Measurements from ENCODE around the gene RBM12. TPM values are rescaled to one million over a fixed set of nuclear protein-coding genes. Genes with fewer than 3 reads are reported as not detected.

RBM12 gene
- total RNA-seq, 4 donors from 2014 or later: 9.8 to 23.7 (median 20.7) TPM

DNA sequence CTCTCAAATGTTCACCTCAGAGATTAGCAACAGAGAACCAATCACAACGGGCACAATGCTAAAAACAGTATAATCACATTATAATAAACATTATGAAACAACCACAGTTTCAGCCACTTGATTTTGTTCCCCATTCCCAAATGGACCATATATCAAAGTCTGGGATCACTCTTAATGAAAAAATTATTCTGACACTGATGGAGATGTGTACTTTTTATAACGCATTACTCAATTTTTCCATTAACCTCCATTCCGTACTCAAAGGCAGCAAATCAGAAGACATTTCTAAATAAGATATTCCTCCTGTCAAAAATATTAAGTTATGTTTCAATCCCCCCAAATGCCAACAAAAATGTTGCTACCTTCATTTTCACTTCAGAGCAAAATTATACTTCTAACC is 2.8 kb downstream of the RBM12 start:
- Histone ChIP-seq H3K27me3 (no peaks in the 10 kb centered on the region), H3K9me3 (no peaks in the 10 kb centered on the region), H3K27ac (peak overlapping the region; percentile 93 to 98 (median 98)), H3K36me3 (no peaks in the 10 kb centered on the region), H3K4me3 (peak overlapping the region in 3 of 4 donors; percentile 73 to 74 (median 74)), H3K4me1 (peaks cover 53 to 65% of the 10 kb centered on the region in 2 donors)
- DNase-seq: no peak
- in situ Hi-C loops (cut with MboI; ENCODE audit: low sequenced_read_pairs in 4 of 4): no loop called here
- intact Hi-C loops (cut with DNase I; ENCODE audit: low total_unique reads): loop anchor here (5.0 kb wide), 1 partner anchor 60 kb away; no protein-coding TSS in a partner anchor
- no peak for TF ChIP-seq POLR2A (IDR thresholded peaks at IDR 0.05)
- TF ChIP-seq, protein P1, sequence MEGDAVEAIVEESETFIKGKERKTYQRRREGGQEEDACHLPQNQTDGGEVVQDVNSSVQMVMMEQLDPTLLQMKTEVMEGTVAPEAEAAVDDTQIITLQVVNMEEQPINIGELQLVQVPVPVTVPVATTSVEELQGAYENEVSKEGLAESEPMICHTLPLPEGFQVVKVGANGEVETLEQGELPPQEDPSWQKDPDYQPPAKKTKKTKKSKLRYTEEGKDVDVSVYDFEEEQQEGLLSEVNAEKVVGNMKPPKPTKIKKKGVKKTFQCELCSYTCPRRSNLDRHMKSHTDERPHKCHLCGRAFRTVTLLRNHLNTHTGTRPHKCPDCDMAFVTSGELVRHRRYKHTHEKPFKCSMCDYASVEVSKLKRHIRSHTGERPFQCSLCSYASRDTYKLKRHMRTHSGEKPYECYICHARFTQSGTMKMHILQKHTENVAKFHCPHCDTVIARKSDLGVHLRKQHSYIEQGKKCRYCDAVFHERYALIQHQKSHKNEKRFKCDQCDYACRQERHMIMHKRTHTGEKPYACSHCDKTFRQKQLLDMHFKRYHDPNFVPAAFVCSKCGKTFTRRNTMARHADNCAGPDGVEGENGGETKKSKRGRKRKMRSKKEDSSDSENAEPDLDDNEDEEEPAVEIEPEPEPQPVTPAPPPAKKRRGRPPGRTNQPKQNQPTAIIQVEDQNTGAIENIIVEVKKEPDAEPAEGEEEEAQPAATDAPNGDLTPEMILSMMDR (IDR thresholded peaks at IDR 0.05 in 4 of 5, conservative IDR thresholded peaks at IDR 0.05 in 1 of 5): no peak
- ATAC-seq: no peak

DNA sequence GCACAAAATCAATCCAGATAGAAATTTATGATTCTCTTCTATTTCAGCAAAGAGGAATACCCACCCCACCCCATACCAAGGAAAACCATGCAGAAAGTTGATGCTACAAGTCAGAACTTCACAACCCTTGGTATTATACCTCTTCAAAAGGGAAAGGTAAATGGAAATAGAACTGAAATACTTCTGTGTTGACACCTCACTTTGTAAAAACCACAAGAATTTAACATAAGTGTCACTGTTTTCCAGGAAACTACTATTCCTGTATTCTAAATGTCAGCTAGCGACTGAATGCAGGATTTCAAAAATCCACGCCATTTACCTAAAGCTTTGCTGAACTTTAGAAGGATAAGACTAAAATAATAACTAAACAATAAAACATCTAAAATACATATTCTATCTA is 3.6 kb downstream of the RBM12 start:
- H3K27ac ChIP-seq: peak overlapping the region in 2 of 4 donors; percentile 93 to 98
- intact Hi-C loops (cut with DNase I; ENCODE audit: low total_unique reads): loop anchor here (5.0 kb wide), 1 partner anchor 59 kb away; no protein-coding TSS in a partner anchor

DNA sequence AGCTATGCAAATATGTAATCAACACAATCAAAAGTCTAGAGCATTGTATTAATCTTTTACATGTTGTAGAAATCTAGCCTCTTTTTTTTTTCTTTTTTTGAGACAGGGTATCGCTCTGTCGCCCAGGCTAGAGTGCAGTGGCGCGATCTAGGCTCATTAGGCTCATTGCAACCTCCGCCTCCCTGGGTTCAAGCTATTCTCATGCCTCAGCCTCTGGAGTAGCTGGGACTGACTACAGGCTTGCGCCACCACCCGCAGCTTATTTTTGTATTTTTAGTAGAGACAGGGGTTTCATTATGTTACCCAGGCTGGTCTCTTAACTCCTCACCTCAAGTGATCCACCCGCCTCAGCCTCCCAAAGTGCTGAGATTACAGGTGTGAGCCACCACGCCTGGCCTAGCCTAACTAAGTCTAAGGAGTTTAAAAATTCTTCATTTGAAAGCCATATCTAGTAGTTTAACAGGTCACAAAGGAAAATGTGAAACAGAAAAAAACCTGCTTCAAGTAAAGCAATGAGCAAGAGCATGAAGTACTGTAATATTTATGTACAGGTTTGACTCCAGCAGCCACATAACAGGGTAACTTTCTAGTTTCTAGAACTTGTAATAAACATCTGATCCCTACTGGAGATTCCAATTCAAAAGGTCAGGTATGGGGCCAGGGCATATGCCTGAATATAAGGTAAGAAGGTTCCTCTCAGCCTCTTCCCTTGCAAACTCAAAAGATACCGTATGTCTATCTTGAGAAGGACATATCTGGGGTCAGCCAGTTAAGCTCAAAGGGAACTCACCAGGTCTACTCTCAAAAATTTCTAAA is 4.4 kb downstream of the RBM12 start:
- in situ Hi-C loops (cut with MboI; ENCODE audit: low sequenced_read_pairs in 4 of 4) (no loop called here), intact Hi-C loops (cut with DNase I; ENCODE audit: low total_unique reads) (loop anchor here (5.0 kb wide), 1 partner anchor 58 kb away; no protein-coding TSS in a partner anchor)
- no peaks in the 10 kb centered on the region for H3K27me3 ChIP-seq
- H3K36me3 ChIP-seq: no peaks in the 10 kb centered on the region
- H3K27ac ChIP-seq: peak overlapping the region in 1 of 4 donors; percentile 98
- ATAC-seq (no peak), DNase-seq (no peak)
- no peak overlapping the region for H3K4me3 ChIP-seq
- peaks cover 55 to 75% of the 10 kb centered on the region in 2 donors for H3K4me1 ChIP-seq
- TF ChIP-seq, protein P1 (IDR thresholded peaks at IDR 0.05 in 4 of 5, conservative IDR thresholded peaks at IDR 0.05 in 1 of 5): no peak
- TF ChIP-seq POLR2A (IDR thresholded peaks at IDR 0.05): no peak
- no peaks in the 10 kb centered on the region for H3K9me3 ChIP-seq

More for the DNA sequence above, 3.6 kb downstream of the RBM12 start:
- ATAC-seq: no peak
- Histone ChIP-seq H3K4me3 (no peak overlapping the region), H3K27me3 (no peaks in the 10 kb centered on the region), H3K36me3 (no peaks in the 10 kb centered on the region), H3K9me3 (no peaks in the 10 kb centered on the region), H3K4me1 (peaks cover 55 to 74% of the 10 kb centered on the region in 2 donors)
- no peak for DNase-seq
- in situ Hi-C loops (cut with MboI; ENCODE audit: low sequenced_read_pairs in 4 of 4): no loop called here
- TF ChIP-seq, protein P1 (IDR thresholded peaks at IDR 0.05 in 4 of 5, conservative IDR thresholded peaks at IDR 0.05 in 1 of 5): no peak
- TF ChIP-seq POLR2A (IDR thresholded peaks at IDR 0.05): no peak

DNA sequence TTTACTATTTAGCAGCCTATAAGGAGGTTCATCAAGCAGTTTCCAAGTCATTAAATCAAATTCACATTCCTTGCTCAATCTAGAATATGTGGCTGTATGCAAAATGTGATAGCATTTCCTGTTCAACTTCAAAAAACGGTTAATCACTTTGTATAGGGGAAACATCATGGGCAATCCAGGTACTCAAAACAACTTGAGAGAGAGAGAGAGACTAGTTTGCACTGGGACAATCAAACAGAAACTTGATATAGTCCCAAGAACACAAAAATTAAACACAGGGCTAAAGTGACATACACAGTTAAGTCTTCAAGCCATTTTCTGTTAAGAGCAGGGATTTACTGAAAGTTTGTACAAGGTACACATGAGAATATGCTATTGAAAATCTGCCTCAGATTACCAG is 7.4 kb downstream of the RBM12 start:
- no peak overlapping the region for H3K27ac ChIP-seq
- no peak for ATAC-seq
- intact Hi-C loops (cut with DNase I; ENCODE audit: low total_unique reads): no loop called here

More for the DNA sequence above, 7.4 kb downstream of the RBM12 start:
- Histone ChIP-seq H3K4me1 (peaks cover 49 to 64% of the 10 kb centered on the region in 2 donors), H3K27me3 (no peaks in the 10 kb centered on the region), H3K9me3 (no peaks in the 10 kb centered on the region), H3K36me3 (peaks cover 0 to 21% of the 10 kb centered on the region in 2 donors), H3K4me3 (no peak overlapping the region)
- DNase-seq: no peak
- in situ Hi-C loops (cut with MboI; ENCODE audit: low sequenced_read_pairs in 4 of 4): no loop called here
- TF ChIP-seq, protein P1 (IDR thresholded peaks at IDR 0.05 in 4 of 5, conservative IDR thresholded peaks at IDR 0.05 in 1 of 5): no peak
- TF ChIP-seq POLR2A (IDR thresholded peaks at IDR 0.05): no peak

Data from gastrocnemius medialis (tissue), 4 donors.